ENCODE results near the gene NRXN3. TPM values are rescaled to one million over a fixed set of nuclear protein-coding genes. Genes with fewer than 3 reads are reported as not detected.

Gene NRXN3
- total RNA-seq, 4 donors from 2014 or later, result 4.1 to 11.9 (median 5.8) TPM

DNA sequence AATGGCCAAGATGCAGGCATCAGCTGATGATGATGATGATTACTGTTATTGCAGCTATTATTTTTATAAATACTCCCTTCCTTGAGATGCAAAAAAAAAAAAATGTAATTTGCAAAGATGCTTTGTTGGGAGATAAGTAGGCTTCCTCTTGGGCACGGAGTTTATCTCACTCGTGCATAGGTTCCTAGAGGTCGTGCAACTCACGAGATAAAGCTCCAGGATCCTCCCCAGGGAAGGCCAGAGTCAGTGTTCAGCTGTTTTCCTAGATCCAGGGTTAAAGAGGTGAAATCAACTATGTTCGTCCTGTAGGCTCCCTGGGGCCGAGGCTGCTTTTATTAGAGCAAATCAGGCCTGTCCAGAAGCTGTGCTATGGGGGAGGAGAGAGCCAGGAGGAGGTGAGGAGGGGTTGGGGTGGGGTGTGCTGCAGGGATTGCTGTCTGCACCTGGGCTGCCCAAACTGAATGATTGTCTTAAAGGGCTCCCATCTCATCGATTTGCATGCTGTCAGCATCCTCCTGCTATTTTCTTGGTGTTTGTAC is 270.3 kb downstream of the NRXN3 start:
- TF ChIP-seq, protein P1, sequence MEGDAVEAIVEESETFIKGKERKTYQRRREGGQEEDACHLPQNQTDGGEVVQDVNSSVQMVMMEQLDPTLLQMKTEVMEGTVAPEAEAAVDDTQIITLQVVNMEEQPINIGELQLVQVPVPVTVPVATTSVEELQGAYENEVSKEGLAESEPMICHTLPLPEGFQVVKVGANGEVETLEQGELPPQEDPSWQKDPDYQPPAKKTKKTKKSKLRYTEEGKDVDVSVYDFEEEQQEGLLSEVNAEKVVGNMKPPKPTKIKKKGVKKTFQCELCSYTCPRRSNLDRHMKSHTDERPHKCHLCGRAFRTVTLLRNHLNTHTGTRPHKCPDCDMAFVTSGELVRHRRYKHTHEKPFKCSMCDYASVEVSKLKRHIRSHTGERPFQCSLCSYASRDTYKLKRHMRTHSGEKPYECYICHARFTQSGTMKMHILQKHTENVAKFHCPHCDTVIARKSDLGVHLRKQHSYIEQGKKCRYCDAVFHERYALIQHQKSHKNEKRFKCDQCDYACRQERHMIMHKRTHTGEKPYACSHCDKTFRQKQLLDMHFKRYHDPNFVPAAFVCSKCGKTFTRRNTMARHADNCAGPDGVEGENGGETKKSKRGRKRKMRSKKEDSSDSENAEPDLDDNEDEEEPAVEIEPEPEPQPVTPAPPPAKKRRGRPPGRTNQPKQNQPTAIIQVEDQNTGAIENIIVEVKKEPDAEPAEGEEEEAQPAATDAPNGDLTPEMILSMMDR (IDR thresholded peaks at IDR 0.05), result no peak
- TF ChIP-seq POLR2A (IDR thresholded peaks at IDR 0.05), result no peak
- no peak for TF ChIP-seq POLR2AphosphoS5 (IDR thresholded peaks at IDR 0.05)
- no peak for TF ChIP-seq EP300 (IDR thresholded peaks at IDR 0.05; ENCODE audit: low read depth)
- Histone ChIP-seq H3K4me3 (no peak overlapping the region), H3K4me1 (no peaks in the 10 kb centered on the region), H3K27me3 (no peaks in the 10 kb centered on the region), H3K27ac (no peak overlapping the region), H3K9me3 (no peaks in the 10 kb centered on the region), H3K36me3 (no peaks in the 10 kb centered on the region)
- WGBS, 2 donors (ENCODE audit: low coverage in 1 of 2), result 52 to 89% methylated on average over 3 to 7 of the region's 7 CpGs
- in situ Hi-C loops (cut with MboI; ENCODE audit: low pct_ligation_motif_present in 1 of 4, low pct_unique_long_range_greater_than_20kb in 1 of 4, low sequenced_read_pairs in 3 of 4), result no loop called here
- DNase-seq, result no peak
- intact Hi-C loops (cut with DNase I; ENCODE audit: low total_unique reads), result no loop called here

DNA sequence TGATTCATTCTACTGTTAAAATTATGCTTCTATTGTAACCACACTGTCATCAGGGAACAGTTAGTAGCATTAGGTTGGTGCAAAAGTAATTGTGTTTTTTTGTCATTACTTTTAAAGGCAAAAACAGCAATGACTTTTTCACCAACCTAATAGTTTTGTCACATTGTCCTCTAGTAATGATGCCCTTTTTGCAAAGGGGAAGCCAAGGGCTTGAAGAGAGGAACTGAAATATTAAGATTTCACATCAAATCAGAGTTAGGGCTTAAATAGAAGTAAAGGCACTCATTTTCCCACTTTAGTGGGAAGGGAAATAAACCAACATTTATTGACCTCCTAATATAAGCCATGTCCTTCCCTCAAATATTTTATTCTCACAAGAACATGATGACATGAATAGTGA is 273.7 kb downstream of the NRXN3 start:
- Histone ChIP-seq H3K4me1 (no peaks in the 10 kb centered on the region), H3K27me3 (no peaks in the 10 kb centered on the region), H3K27ac (no peak overlapping the region), H3K36me3 (no peaks in the 10 kb centered on the region), H3K4me3 (no peak overlapping the region), H3K9me3 (no peaks in the 10 kb centered on the region)
- no peak for TF ChIP-seq POLR2AphosphoS5 (IDR thresholded peaks at IDR 0.05)
- TF ChIP-seq POLR2A (IDR thresholded peaks at IDR 0.05), result no peak
- TF ChIP-seq, protein P1 (IDR thresholded peaks at IDR 0.05), result no peak
- TF ChIP-seq EP300 (IDR thresholded peaks at IDR 0.05; ENCODE audit: low read depth), result no peak
- DNase-seq, result no peak
- intact Hi-C loops (cut with DNase I; ENCODE audit: low total_unique reads), result no loop called here
- in situ Hi-C loops (cut with MboI; ENCODE audit: low pct_ligation_motif_present in 1 of 4, low pct_unique_long_range_greater_than_20kb in 1 of 4, low sequenced_read_pairs in 3 of 4), result no loop called here

DNA sequence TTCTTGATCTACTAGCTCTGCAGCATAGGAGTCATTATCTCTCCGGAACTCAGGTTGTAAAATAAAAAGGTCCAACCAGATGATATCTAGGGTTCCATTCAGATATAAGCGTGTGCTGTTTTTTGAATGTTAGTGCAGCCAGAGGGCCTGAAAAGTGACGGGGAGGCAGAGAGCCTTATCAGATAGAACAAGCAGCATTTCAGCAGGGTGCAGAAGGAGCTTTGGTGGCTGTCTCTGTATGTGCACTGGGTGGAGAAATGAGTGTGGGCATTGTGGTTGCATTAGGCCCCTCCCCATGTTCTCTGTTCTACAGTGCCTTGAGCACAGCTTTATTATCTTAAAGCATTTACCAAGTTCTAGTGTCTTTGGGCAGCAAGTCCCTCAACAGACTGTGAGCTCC is 275.1 kb downstream of the NRXN3 start:
- Histone ChIP-seq H3K27me3 (no peaks in the 10 kb centered on the region), H3K4me1 (no peaks in the 10 kb centered on the region), H3K27ac (no peak overlapping the region), H3K36me3 (no peaks in the 10 kb centered on the region), H3K4me3 (no peak overlapping the region), H3K9me3 (no peaks in the 10 kb centered on the region)
- intact Hi-C loops (cut with DNase I; ENCODE audit: low total_unique reads) (no loop called here), in situ Hi-C loops (cut with MboI; ENCODE audit: low pct_ligation_motif_present in 1 of 4, low pct_unique_long_range_greater_than_20kb in 1 of 4, low sequenced_read_pairs in 3 of 4) (no loop called here)
- WGBS, 2 donors (ENCODE audit: low coverage in 1 of 2), result 88% methylated on average over 3 of the region's 3 CpGs; no CpG with 5 or more reads in 1 of the 2 donors
- no peak for TF ChIP-seq POLR2AphosphoS5 (IDR thresholded peaks at IDR 0.05)
- TF ChIP-seq, protein P1 (IDR thresholded peaks at IDR 0.05), result no peak
- no peak for TF ChIP-seq POLR2A (IDR thresholded peaks at IDR 0.05)
- no peak for TF ChIP-seq EP300 (IDR thresholded peaks at IDR 0.05; ENCODE audit: low read depth)
- DNase-seq, result no peak

DNA sequence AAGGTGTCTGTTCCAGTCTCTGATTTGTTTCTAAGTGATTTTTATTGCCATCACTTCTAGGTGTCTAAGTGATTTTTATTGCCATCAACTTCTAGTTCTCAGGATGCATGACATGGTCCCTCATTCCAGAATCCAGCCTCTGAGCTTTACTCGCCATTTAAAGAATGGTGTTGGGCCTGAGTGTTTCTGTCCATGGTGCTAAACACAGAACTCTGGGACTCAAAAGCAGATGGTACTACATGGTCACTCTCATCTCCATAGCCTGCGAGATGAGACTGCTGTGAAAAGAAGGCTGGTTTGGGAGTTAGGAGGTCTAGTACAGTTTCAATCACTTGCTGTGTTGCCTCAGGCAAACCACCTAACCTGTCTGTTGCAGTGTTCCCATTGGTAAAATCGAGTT is 276.6 kb downstream of the NRXN3 start:
- TF ChIP-seq, protein P1 (IDR thresholded peaks at IDR 0.05), result no peak
- TF ChIP-seq POLR2AphosphoS5 (IDR thresholded peaks at IDR 0.05), result no peak
- TF ChIP-seq POLR2A (IDR thresholded peaks at IDR 0.05), result no peak
- TF ChIP-seq EP300 (IDR thresholded peaks at IDR 0.05; ENCODE audit: low read depth), result no peak
- Histone ChIP-seq H3K9me3 (no peaks in the 10 kb centered on the region), H3K4me3 (no peak overlapping the region), H3K36me3 (no peaks in the 10 kb centered on the region), H3K27me3 (no peaks in the 10 kb centered on the region), H3K4me1 (no peaks in the 10 kb centered on the region), H3K27ac (no peak overlapping the region)
- DNase-seq, result no peak
- in situ Hi-C loops (cut with MboI; ENCODE audit: low pct_ligation_motif_present in 1 of 4, low pct_unique_long_range_greater_than_20kb in 1 of 4, low sequenced_read_pairs in 3 of 4) (no loop called here), intact Hi-C loops (cut with DNase I; ENCODE audit: low total_unique reads) (no loop called here)
- WGBS, 2 donors (ENCODE audit: low coverage in 1 of 2), result 29 to 61% methylated on average over 1 to 3 of the region's 3 CpGs
